CD14-positive monocyte (primary cell): ENCODE measurements around the gene LAMA4. TPM values are rescaled to one million over a fixed set of nuclear protein-coding genes. Genes with fewer than 3 reads are reported as not detected.

ENCODE experiments used
- DNase-seq, 3 donors: peaks; one replicate each; pipeline ENCODE4 v3.0.0-alpha.2; 2011 to 2022
- H2AFZ ChIP-seq: 2 replicates; pipeline ENCODE4 v1.6.0; 2012; ENCODE audit warnings: mild to moderate bottlenecking, low read depth, low read length, inconsistent platforms; ENCODE audit not compliant: insufficient read depth, poor library complexity, severe bottlenecking
- H3K27ac ChIP-seq, 2 donors: 1 replicate in 1 of 2; 2 replicates in 1 of 2; pipeline ENCODE4 v1.5.1; 2012 to 2013; ENCODE audit warnings: low read length in 2 of 2, control low read depth in 1 of 2, inconsistent platforms in 1 of 2, low read depth in 1 of 2, mild to moderate bottlenecking in 1 of 2
- H3K27me3 ChIP-seq, 2 donors: one replicate each; pipeline versions ENCODE4 v1.6.0 to v1.6.1; 2011 to 2013; ENCODE audit warnings: low read length in 2 of 2; ENCODE audit not compliant: control insufficient read depth in 2 of 2, insufficient read depth in 2 of 2
- H3K36me3 ChIP-seq, 2 donors: replicated peaks in 1 of 2; 1 replicate in 1 of 2; 2 replicates in 1 of 2; pipeline versions ENCODE4 v1.5.1 to v1.6.1; 2012 to 2013; ENCODE audit warnings: low read length in 2 of 2, control low read depth in 1 of 2, inconsistent platforms in 1 of 2, mild to moderate bottlenecking in 1 of 2; ENCODE audit not compliant: insufficient read depth in 2 of 2, control insufficient read depth in 1 of 2
- H3K4me1 ChIP-seq, 2 donors: 1 replicate in 1 of 2; 2 replicates in 1 of 2; pipeline versions ENCODE4 v1.5.1 to v1.6.1; 2012 to 2013; ENCODE audit warnings: low read length in 2 of 2, control low read depth in 1 of 2, inconsistent platforms in 1 of 2, mild to moderate bottlenecking in 1 of 2, moderate library complexity in 1 of 2; ENCODE audit not compliant: insufficient read depth in 2 of 2, control insufficient read depth in 1 of 2
- H3K4me2 ChIP-seq: replicated peaks from 2 replicates; pipeline ENCODE3; 2012; ENCODE audit warnings: low read length, moderate library complexity, mild to moderate bottlenecking; ENCODE audit not compliant: poor library complexity, severe bottlenecking; ENCODE audit errors: extremely low read depth
- H3K4me3 ChIP-seq, 3 experiments: fragments of 200-600 bp in 1 of 3; sonication (generic) in 1 of 3; replicated peaks in 1 of 3; 1 replicate in 2 of 3; 2 replicates in 1 of 3; pipeline ENCODE4 v1.5.1; 2011 to 2013; ENCODE audit warnings: low read length in 3 of 3, mild to moderate bottlenecking in 3 of 3, control low read depth in 2 of 3, low read depth in 2 of 3, inconsistent platforms in 1 of 3, moderate library complexity in 1 of 3
- H3K79me2 ChIP-seq: 2 replicates; pipeline ENCODE4 v1.6.0; 2012; ENCODE audit warnings: mild to moderate bottlenecking, control low read depth, inconsistent platforms, low read length, moderate library complexity; ENCODE audit not compliant: insufficient read depth
- H3K9ac ChIP-seq: 2 replicates; pipeline ENCODE4 v1.6.0; 2017; ENCODE audit warnings: low read length, mild to moderate bottlenecking; ENCODE audit not compliant: insufficient read depth, poor library complexity, severe bottlenecking
- H3K9me3 ChIP-seq, 2 donors: replicated peaks in 1 of 2; 1 replicate in 1 of 2; 2 replicates in 1 of 2; pipeline versions ENCODE4 v1.5.1 to v1.6.1; 2012 to 2013; ENCODE audit warnings: low read length in 2 of 2, control low read depth in 1 of 2; ENCODE audit not compliant: control insufficient read depth in 1 of 2, insufficient read depth in 1 of 2
- H4K20me1 ChIP-seq: 2 replicates; pipeline ENCODE4 v1.6.0; 2012; ENCODE audit warnings: mild to moderate bottlenecking, low read length, control low read depth, moderate library complexity; ENCODE audit not compliant: insufficient read depth
- H3K27ac Mint-ChIP-seq, 7 donors: one replicate each; pipeline ENCODE4 v1.8.0; 2020; ENCODE audit warnings: mild to moderate bottlenecking in 7 of 7, mixed read lengths in 7 of 7, moderate library complexity in 6 of 7, inconsistent platforms in 2 of 7
- H3K27me3 Mint-ChIP-seq, 3 donors: one replicate each; pipeline ENCODE4 v1.8.0; 2021 to 2022; ENCODE audit warnings: low read depth in 3 of 3, mild to moderate bottlenecking in 3 of 3, mixed read lengths in 3 of 3, moderate library complexity in 3 of 3, inconsistent platforms in 1 of 3
- H3K36me3 Mint-ChIP-seq, 2 donors: one replicate each; pipeline ENCODE4 v1.8.0; 2020; ENCODE audit warnings: mixed read lengths in 2 of 2, inconsistent platforms in 1 of 2, mild to moderate bottlenecking in 1 of 2
- H3K4me1 Mint-ChIP-seq: one replicate; pipeline ENCODE4 v1.8.0; 2020; ENCODE audit warnings: mild to moderate bottlenecking, mixed read lengths
- H3K4me3 Mint-ChIP-seq, 2 donors: one replicate each; pipeline ENCODE4 v1.8.0; 2020; ENCODE audit warnings: mild to moderate bottlenecking in 2 of 2, mixed read lengths in 2 of 2, moderate library complexity in 1 of 2
- H3K9me3 Mint-ChIP-seq, 7 donors: one replicate each; pipeline ENCODE4 v1.8.0; 2020 to 2022; ENCODE audit warnings: mixed read lengths in 7 of 7, mild to moderate bottlenecking in 6 of 7, moderate library complexity in 6 of 7, inconsistent platforms in 2 of 7
- WGBS: methylation state at CpG from one replicate; pipeline ENCODE4 v1.1.5; 2013; ENCODE audit warnings: missing lambda C conversion rate; ENCODE audit not compliant: insufficient coverage; 5-methylcytosine and 5-hydroxymethylcytosine counted together
- intact Hi-C, 2 donors: fragments of 100-400 bp; cut with micrococcal nuclease; formaldehyde crosslinking; loops; one replicate each; pipeline versions ENCODE4 v1.15.0 to v1.15.1; 2023
- polyA plus RNA-seq, 3 donors: library from polyadenylated mRNA; depleted of rRNA in 1 of 3; unstranded in 2 of 3; stranded (reverse) in 1 of 3; fragments of 300-500 nt in 2 of 3; fragments of >200 nt in 1 of 3; fragmentation: Illumina TruSeq in 2 of 3; gene quantifications; 1 replicate in 2 of 3; 2 replicates in 1 of 3; pipeline ENCODE4 v1.2.3, GENCODE V29; 2012 to 2021
- TF ChIP-seq, protein P1 (sequence below): fragments of 200-600 bp; IDR thresholded peaks from one replicate; pipeline ENCODE4 v1.8.0; 2022; ENCODE audit warnings: antibody characterized with exemption, mild to moderate bottlenecking

Gene LAMA4
- polyA plus RNA-seq, 3 donors = not detected

DNA sequence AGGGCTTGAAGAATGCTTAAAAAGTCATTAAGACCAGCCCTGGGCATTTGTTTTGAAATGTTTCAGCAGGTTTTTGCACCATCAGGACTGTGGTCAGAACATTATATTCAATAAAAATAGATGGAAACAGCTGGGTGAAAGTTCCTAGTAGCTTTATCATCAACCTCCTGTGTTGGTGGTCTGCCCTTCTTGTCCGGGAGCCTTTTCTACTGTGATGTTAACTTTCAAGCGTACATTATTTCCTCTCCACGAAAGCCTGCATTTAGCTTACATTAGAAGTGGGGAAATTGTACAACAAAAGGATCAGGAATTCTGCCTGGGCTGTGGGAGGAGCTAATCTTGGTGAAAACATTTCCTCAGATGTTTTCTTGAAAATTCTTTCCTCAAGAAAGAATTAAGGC lies 71.1 kb downstream of the LAMA4 start:
- H3K36me3 ChIP-seq = no peaks in the 10 kb centered on the region
- H3K27me3 Mint-ChIP-seq = peaks cover 2 to 5% (median 4%) of the 10 kb centered on the region in 3 donors
- H3K4me2 ChIP-seq = no peak overlapping the region
- intact Hi-C loops = loop anchor here (5.0 to 10.0 kb wide), 4 partner anchors 129 to 1752 kb away; no protein-coding TSS in a partner anchor
- H3K9me3 ChIP-seq = no peaks in the 10 kb centered on the region
- H3K27me3 ChIP-seq = peaks cover 2% of the 10 kb centered on the region in 2 donors
- H3K9me3 Mint-ChIP-seq = no peaks in the 10 kb centered on the region
- no peak overlapping the region for H3K9ac ChIP-seq
- no peak for DNase-seq
- no peaks in the 10 kb centered on the region for H4K20me1 ChIP-seq
- H3K79me2 ChIP-seq = no peaks in the 10 kb centered on the region
- H3K27ac ChIP-seq = no peak overlapping the region
- peak overlapping the region in 1 of 2 donors; percentile 3 for H3K4me3 Mint-ChIP-seq
- WGBS = no CpG with 5 or more reads among the region's 3 CpGs
- no peak overlapping the region for H2AFZ ChIP-seq
- no peaks in the 10 kb centered on the region for H3K4me1 ChIP-seq
- H3K4me1 Mint-ChIP-seq = no peaks in the 10 kb centered on the region
- TF ChIP-seq, protein P1, sequence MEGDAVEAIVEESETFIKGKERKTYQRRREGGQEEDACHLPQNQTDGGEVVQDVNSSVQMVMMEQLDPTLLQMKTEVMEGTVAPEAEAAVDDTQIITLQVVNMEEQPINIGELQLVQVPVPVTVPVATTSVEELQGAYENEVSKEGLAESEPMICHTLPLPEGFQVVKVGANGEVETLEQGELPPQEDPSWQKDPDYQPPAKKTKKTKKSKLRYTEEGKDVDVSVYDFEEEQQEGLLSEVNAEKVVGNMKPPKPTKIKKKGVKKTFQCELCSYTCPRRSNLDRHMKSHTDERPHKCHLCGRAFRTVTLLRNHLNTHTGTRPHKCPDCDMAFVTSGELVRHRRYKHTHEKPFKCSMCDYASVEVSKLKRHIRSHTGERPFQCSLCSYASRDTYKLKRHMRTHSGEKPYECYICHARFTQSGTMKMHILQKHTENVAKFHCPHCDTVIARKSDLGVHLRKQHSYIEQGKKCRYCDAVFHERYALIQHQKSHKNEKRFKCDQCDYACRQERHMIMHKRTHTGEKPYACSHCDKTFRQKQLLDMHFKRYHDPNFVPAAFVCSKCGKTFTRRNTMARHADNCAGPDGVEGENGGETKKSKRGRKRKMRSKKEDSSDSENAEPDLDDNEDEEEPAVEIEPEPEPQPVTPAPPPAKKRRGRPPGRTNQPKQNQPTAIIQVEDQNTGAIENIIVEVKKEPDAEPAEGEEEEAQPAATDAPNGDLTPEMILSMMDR = no peak
- H3K36me3 Mint-ChIP-seq = no peaks in the 10 kb centered on the region
- no peak overlapping the region for H3K4me3 ChIP-seq
- H3K27ac Mint-ChIP-seq = no peak overlapping the region

DNA sequence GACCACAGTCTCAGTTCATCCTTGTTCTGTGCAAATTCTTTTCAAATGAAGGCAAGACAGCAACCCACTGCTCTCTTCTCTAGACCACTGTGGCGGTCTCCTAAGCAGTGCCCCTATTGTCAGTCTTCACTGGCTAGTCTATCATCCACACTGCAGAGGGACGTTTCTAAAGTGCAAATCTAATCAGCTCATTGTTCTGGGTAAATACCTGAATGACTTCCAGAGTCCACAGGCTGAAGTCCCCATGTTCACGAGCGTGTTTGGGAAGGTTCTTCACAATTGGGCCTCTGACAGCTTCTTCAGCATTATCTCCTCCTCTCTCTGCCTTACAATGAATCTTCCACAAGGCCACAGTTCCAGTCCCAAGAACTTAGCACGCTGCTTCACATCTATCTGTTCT lies 73.2 kb downstream of the LAMA4 start:
- Mint-ChIP-seq H3K4me1 (no peaks in the 10 kb centered on the region), H3K9me3 (no peaks in the 10 kb centered on the region), H3K36me3 (no peaks in the 10 kb centered on the region), H3K4me3 (no peak overlapping the region), H3K27me3 (peaks cover 0 to 4% (median 2%) of the 10 kb centered on the region in 3 donors), H3K27ac (no peak overlapping the region)
- TF ChIP-seq, protein P1 = no peak
- Histone ChIP-seq H3K4me2 (no peak overlapping the region), H4K20me1 (no peaks in the 10 kb centered on the region), H3K27ac (no peak overlapping the region), H3K27me3 (peaks cover 2% of the 10 kb centered on the region in 2 donors), H3K9ac (no peak overlapping the region), H3K9me3 (no peaks in the 10 kb centered on the region), H3K4me1 (no peaks in the 10 kb centered on the region), H3K79me2 (no peaks in the 10 kb centered on the region), H3K4me3 (no peak overlapping the region), H3K36me3 (no peaks in the 10 kb centered on the region), H2AFZ (no peak overlapping the region)
- intact Hi-C loops = loop anchor here (5.0 to 10.0 kb wide), 4 partner anchors 131 to 1754 kb away; no protein-coding TSS in a partner anchor
- no peak for DNase-seq
- 90% methylated on average over 5 of the region's 5 CpGs for WGBS
